Upper lobe of left lung (tissue), 6 donors: ENCODE results near the gene CAPN10. TPM values are rescaled to one million over a fixed set of nuclear protein-coding genes. Genes with fewer than 3 reads are reported as not detected.
A peak's percentile ranks its signal among the peaks of the same experiment; 100 is the strongest.
"Not testable (repeated sequence)": the region's sequence is repeated elsewhere in the genome, so short reads cannot be mapped to it uniquely, and the experiment has no call there.

Experiments used
- ATAC-seq, 2 donors: fragments of 200-7000 bp; cut with Tn5 transposase; one replicate each; pipeline ENCODE4 v1.9.1; 2022; ENCODE audit warnings: mild to moderate bottlenecking in 2 of 2, moderate library complexity in 2 of 2; ENCODE audit not compliant: low FRiP score in 2 of 2
- DNase-seq, 2 donors: peaks; one replicate each; pipeline ENCODE4 v3.0.0-alpha.2; 2019 to 2020
- H3K27ac ChIP-seq, 4 donors: fragments of 200-600 bp; sonication (generic); one replicate each; pipeline ENCODE4 v1.5.1; 2016 to 2019
- H3K27me3 ChIP-seq, 4 donors: fragments of 200-600 bp; sonication (generic); one replicate each; pipeline ENCODE4 v1.5.1; 2017 to 2019
- H3K36me3 ChIP-seq, 4 donors: fragments of 200-600 bp; sonication (generic); one replicate each; pipeline ENCODE4 v1.5.1; 2016 to 2019
- H3K4me1 ChIP-seq, 4 donors: fragments of 200-600 bp; sonication (generic); one replicate each; pipeline ENCODE4 v1.5.1; 2018 to 2019
- H3K4me3 ChIP-seq, 4 donors: fragments of 200-600 bp; sonication (generic); one replicate each; pipeline ENCODE4 v1.5.1; 2017 to 2019; ENCODE audit warnings: mild to moderate bottlenecking in 2 of 4, moderate library complexity in 1 of 4
- H3K9me3 ChIP-seq, 4 donors: fragments of 200-600 bp; sonication (generic); one replicate each; pipeline ENCODE4 v1.5.1; 2018 to 2019
- CTCF ChIP-seq, 6 experiments: fragments of 450-650 bp in 4 of 6; fragments of 200-600 bp in 2 of 6; sonication (generic) in 2 of 6; IDR thresholded peaks; one replicate each; pipeline ENCODE4 v1.5.1; 2016 to 2019; ENCODE audit warnings: antibody characterized with exemption in 6 of 6
- EP300 ChIP-seq, 4 donors: sonication (generic); formaldehyde crosslinking; IDR thresholded peaks; one replicate each; pipeline ENCODE4 v1.5.1; 2017; ENCODE audit warnings: antibody characterized with exemption in 4 of 4, control low read depth in 2 of 4
- POLR2A ChIP-seq, 4 donors: fragments of 450-650 bp; IDR thresholded peaks; one replicate each; pipeline ENCODE4 v1.5.1; 2016 to 2017; ENCODE audit warnings: antibody characterized with exemption in 4 of 4, mild to moderate bottlenecking in 2 of 4
- POLR2AphosphoS5 ChIP-seq, 2 donors: sonication (generic); formaldehyde crosslinking; IDR thresholded peaks; one replicate each; pipeline ENCODE4 v1.5.1; 2017; ENCODE audit warnings: antibody characterized with exemption in 2 of 2
- WGBS, 2 donors: methylation state at CpG; one replicate each; pipeline ENCODE4 v1.1.5; 2017 to 2018; 5-methylcytosine and 5-hydroxymethylcytosine counted together
- total RNA-seq, 6 donors: library from RNA; depleted of rRNA in 4 of 6; stranded (reverse); fragments of >200 nt in 4 of 6; gene quantifications; one replicate each; pipeline versions ENCODE4 v1.1.0 to v1.2.1, GENCODE V29; 2016 to 2021
- donor health status: DM: no; HTN: no; CAD: no; lungs with moderate emphysema.
- donor health status: DM: no; HTN: yes; CAD: no; lungs with severe emphysema.

Gene CAPN10
- total RNA-seq, 6 donors from 2014 or later: 35.3 to 118 (median 38.9) TPM

GRCh38 chr2:240615396-240615795, 28.9 kb downstream of the CAPN10 start:
- Histone ChIP-seq H3K4me1 (peaks cover 2 to 20% (median 7%) of the 10 kb centered on the region in 4 donors), H3K4me3 (no peak overlapping the region), H3K36me3 (no peaks in the 10 kb centered on the region), H3K27me3 (no peaks in the 10 kb centered on the region), H3K27ac (no peak overlapping the region), H3K9me3 (no peaks in the 10 kb centered on the region)
- whole genome bisulfite sequencing, 2 donors: 84 to 92% methylated on average over 2 of the region's 2 CpGs
- TF ChIP-seq CTCF (IDR thresholded peaks at IDR 0.05) (no peak), POLR2A (IDR thresholded peaks at IDR 0.05) (no peak), POLR2AphosphoS5 (IDR thresholded peaks at IDR 0.05) (no peak), EP300 (IDR thresholded peaks at IDR 0.05) (no peak)
- no peak for DNase-seq
- no peak for ATAC-seq

DNA sequence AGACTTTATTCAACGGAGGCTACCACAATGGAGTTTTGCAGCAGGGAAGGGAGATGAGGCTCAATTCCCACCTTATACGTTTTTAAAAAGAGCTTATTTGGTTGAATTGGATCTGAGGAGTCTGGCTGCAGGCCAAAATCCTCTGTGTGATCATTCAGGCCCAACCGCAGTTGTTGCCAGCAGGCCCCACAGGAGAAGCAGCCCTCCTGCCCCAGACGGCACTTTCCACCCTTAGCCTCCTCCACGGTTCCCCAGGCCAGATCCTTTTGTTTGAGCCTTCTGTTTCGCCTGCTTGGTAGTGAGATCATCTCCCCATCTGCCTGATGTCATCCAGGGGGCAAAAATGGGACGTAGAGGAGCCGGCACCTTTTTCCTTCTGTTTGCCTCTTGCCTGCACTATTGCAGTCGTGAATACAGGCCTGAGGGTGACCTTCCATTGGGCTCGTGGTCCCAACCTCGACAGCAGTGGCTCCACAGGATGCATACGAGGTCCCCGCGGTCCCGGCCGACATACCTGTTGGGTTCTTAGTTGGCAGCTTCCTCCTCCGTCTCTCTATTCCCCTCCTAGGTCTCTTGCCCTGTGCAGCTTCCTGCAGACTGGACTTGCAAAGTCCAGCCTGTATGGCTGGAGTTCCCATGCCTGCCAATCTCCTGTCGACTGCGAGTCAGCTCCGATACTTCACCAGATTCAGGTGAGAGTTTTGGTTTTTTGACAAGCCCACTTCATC, 29.4 kb downstream of the CAPN10 start:
- Histone ChIP-seq H3K4me3 (no peak overlapping the region), H3K27ac (no peak overlapping the region), H3K27me3 (no peaks in the 10 kb centered on the region), H3K4me1 (peaks cover 2 to 24% (median 11%) of the 10 kb centered on the region in 4 donors), H3K36me3 (no peaks in the 10 kb centered on the region), H3K9me3 (no peaks in the 10 kb centered on the region)
- TF ChIP-seq POLR2A (IDR thresholded peaks at IDR 0.05) (no peak), EP300 (IDR thresholded peaks at IDR 0.05) (no peak), CTCF (IDR thresholded peaks at IDR 0.05) (no peak), POLR2AphosphoS5 (IDR thresholded peaks at IDR 0.05) (no peak)
- peak in 1 of 2 donors; percentile 3 for DNase-seq
- WGBS, 2 donors: 85 to 86% methylated on average over 19 to 20 of the region's 20 CpGs
- ATAC-seq: no peak

GRCh38 chr2:240616860-240617666, 30.5 kb downstream of the CAPN10 start:
- H3K4me3 ChIP-seq, H3K36me3 ChIP-seq, H3K9me3 ChIP-seq, H3K27ac ChIP-seq, H3K27me3 ChIP-seq, ATAC-seq: not testable (repeated sequence)
- H3K4me1 ChIP-seq: peaks cover 2 to 22% (median 13%) of the 10 kb centered on the region in 4 donors
- DNase-seq: peak in 1 of 2 donors; percentile 5
- 83 to 96% methylated on average over 2 to 5 of the region's 5 CpGs for WGBS, 2 donors

- no peak for TF ChIP-seq CTCF (IDR thresholded peaks at IDR 0.05)
- peak in 1 of 4 donors; percentile 59 for TF ChIP-seq EP300 (IDR thresholded peaks at IDR 0.05)
- peak; percentile 32 to 34 for TF ChIP-seq POLR2AphosphoS5 (IDR thresholded peaks at IDR 0.05)
- TF ChIP-seq POLR2A (IDR thresholded peaks at IDR 0.05): no peak
- H3K27me3 ChIP-seq: no peaks in the 10 kb centered on the region
- H3K9me3 ChIP-seq: no peaks in the 10 kb centered on the region
- ATAC-seq: peak in 1 of 2 donors; percentile 62
- 65 to 83% methylated on average over 6 of the region's 6 CpGs for WGBS, 2 donors
- H3K4me3 ChIP-seq: no peak overlapping the region
- peak in 1 of 2 donors; percentile 72 for DNase-seq
- peaks cover 0 to 28% (median 19%) of the 10 kb centered on the region in 4 donors for H3K4me1 ChIP-seq
- no peaks in the 10 kb centered on the region for H3K36me3 ChIP-seq
- H3K27ac ChIP-seq: no peak overlapping the region
These were observed 32.2 kb downstream of the CAPN10 start for GRCh38 chr2:240618776-240619175.

- Histone ChIP-seq H3K9me3 (no peaks in the 10 kb centered on the region), H3K4me1 (peaks cover 0 to 32% (median 21%) of the 10 kb centered on the region in 4 donors), H3K27me3 (no peaks in the 10 kb centered on the region), H3K36me3 (no peaks in the 10 kb centered on the region), H3K4me3 (no peak overlapping the region), H3K27ac (no peak overlapping the region)
- ATAC-seq (peak; percentile 20 to 56), DNase-seq (peak in 1 of 2 donors; percentile 48)
- WGBS, 2 donors: 79 to 85% methylated on average over 12 to 19 of the region's 19 CpGs
- TF ChIP-seq EP300 (IDR thresholded peaks at IDR 0.05): no peak
- no peak for TF ChIP-seq POLR2AphosphoS5 (IDR thresholded peaks at IDR 0.05)
- TF ChIP-seq CTCF (IDR thresholded peaks at IDR 0.05): no peak
- no peak for TF ChIP-seq POLR2A (IDR thresholded peaks at IDR 0.05)
These were observed 33.1 kb downstream of the CAPN10 start for GRCh38 chr2:240619506-240620148.
